ENCODE results near the gene GABPA. TPM values are rescaled to one million over a fixed set of nuclear protein-coding genes. Genes with fewer than 3 reads are reported as not detected.
"Not testable (repeated sequence)": the region's sequence is repeated elsewhere in the genome, so short reads cannot be mapped to it uniquely, and the experiment has no call there.

Gene GABPA
- total RNA-seq, result 10 to 100 TPM; 25.6 to 27.7 TPM

DNA sequence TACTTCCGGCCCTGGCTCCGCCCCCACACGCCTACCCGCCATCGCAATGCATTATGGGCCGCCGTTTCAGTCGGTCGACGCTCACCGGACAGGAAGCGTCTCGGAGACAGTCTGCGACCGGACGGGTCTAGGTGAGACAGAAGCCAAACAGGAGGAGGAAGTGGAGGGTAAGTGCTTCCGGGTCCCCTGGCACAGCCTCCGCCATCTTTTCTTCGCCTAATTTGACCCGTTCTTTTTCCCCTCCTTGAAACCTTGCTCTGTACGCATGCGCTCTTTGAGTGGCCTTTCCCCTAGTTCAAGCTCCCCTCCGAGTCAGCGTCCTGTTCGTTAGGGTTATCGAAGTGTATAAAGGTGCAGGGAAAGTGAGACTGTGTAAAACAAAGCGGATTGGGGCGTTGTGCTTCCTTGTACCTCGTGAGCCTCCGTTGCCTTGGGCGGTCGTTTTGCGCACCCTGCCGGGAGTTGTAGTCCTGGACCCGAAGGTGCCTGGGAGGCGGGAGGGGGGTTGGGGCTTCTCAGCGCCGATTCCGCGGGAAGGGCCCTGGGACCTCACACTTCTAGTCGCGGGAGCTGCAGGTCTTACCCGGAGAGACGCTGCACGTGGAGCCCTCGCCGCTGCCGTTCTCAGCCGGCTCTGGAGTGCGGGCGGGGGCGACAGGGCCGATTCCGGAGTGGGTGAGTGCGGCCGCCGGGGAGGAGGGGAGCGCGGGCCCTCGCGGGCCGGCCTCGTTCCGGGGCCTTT is at the start of gene GABPA, which contains the start of gene ATP5PF:
GABPA (plus strand) TSS at position 69 of the 742 bp plus-strand sequence. CDS start 6,627 bp downstream, outside the sequence.
ATP5PF (minus strand) TSS at position 1 of the 742 bp plus-strand sequence. CDS start 5,110 bp downstream, outside the sequence.
- Mint-ChIP-seq H3K36me3 (ENCODE audit: low read depth) (peaks cover 15% of the 10 kb centered on the region), H3K27me3 (no peaks in the 10 kb centered on the region), H3K4me1 (peaks cover 48% of the 10 kb centered on the region), H3K4me3 (peak within 1 kb of the TSS; percentile 98), H3K9me3 (no peaks in the 10 kb centered on the region), H3K27ac (peak within 1 kb of the TSS; percentile 100)
- peak; percentile 97 for DNase-seq
- POLR2A ChIA-PET, result interaction anchor here (0.7 to 3.6 kb wide), 14 partner anchors 10 to 226 kb away, joined by 3 to 44 read pairs (median 4); partner anchors contain the start of genes JAM2 and MRPL39
- CTCF ChIA-PET, result interaction anchor here (0.7 to 2.8 kb wide), 4 partner anchors 66 to 173 kb away, joined by 3 to 12 read pairs (median 8); no protein-coding TSS in a partner anchor

DNA sequence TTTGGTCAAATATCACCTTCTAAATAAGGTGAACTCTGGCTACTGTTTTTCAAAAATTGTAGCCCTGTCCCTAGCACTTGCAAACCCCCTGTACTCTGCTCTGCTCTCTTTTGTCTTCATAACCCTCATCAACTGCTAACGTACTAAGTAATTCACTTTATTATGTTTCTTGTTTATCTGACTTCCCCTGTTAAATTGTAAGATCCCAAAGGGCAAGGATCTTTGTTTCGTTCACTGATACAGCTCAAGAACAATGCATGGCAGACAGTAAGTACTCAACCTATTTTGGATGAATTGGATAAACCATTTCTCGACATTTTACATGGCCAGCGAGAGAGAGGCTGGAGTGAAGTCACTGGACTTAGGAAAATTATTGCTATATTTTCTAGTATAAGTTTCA is 47.0 kb upstream of the GABPA start:
- Mint-ChIP-seq H3K27me3 (peaks cover 12% of the 10 kb centered on the region), H3K36me3 (ENCODE audit: low read depth) (no peaks in the 10 kb centered on the region), H3K4me1 (no peaks in the 10 kb centered on the region), H3K4me3 (no peak overlapping the region), H3K9me3 (no peaks in the 10 kb centered on the region), H3K27ac (no peak overlapping the region)
- CTCF ChIA-PET, result no interaction called here
- no peak for DNase-seq
- POLR2A ChIA-PET, result no interaction called here

DNA sequence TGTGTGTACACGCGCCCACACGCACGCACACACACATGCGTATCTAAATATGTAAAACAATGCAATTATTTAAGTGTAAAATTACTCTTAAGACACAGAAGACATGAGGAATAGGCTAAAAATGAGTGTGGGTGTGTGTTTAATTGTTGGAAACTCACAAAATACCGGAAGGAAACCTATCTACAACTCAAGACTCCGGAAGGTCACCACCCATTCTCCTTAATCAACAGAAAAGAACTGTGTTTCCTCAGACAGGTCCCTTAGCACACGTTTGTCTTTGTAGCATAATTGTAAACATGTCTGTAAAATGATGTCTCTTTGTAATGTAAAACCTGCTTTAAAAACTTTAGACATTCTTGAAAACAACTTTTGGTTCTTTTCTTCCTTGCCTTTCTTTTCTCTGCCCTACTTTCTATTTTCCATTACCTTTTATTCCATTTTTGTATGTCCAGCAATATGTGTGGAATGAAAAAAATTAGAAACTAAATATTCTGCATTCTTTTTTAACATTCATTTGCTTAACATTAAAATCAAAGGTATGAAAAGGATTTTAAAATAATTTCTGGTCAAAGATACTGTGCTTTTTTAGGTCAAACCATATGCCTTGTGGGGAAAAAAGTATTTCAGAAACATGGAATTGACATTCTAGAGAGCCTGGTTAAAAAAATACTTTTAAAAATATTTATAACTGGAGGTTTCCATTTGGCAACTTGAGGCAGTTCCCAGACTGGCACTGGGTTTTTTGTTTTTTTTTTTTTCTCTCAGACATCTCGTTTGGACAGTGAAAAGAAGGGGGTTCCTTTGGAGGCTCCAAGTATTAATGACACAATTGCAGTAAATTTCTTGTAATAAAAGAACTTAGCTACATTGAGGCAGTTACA is 46.3 kb upstream of the GABPA start:
- no peak for DNase-seq
- Mint-ChIP-seq H3K9me3 (no peaks in the 10 kb centered on the region), H3K36me3 (ENCODE audit: low read depth) (no peaks in the 10 kb centered on the region), H3K27ac (no peak overlapping the region), H3K27me3 (peaks cover 12% of the 10 kb centered on the region), H3K4me1 (no peaks in the 10 kb centered on the region), H3K4me3 (no peak overlapping the region)
- CTCF ChIA-PET, result no interaction called here
- POLR2A ChIA-PET, result no interaction called here

DNA sequence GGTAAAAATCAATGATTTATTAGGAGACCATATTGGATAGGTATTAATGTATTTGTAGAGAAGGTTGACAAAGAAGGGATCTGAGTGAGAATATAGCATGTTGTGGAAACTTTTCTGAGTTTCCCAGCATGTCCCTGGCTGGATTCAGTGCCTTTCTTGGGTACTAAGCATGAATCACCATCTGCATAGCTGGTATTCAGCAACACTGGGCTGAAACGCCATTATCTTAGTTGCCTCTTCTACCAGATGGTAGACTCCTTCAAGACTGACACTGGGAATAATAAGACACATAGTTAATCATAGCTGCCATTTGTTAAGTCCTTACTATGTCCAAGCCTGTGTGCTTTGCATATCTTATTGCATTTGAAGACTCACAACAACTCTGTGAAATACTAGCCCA is 45.5 kb upstream of the GABPA start:
- no peak for DNase-seq
- H3K4me3 Mint-ChIP-seq, result no peak overlapping the region
- no peaks in the 10 kb centered on the region for H3K9me3 Mint-ChIP-seq
- POLR2A ChIA-PET, result no interaction called here
- H3K27ac Mint-ChIP-seq, result no peak overlapping the region
- no peaks in the 10 kb centered on the region for H3K4me1 Mint-ChIP-seq
- no peaks in the 10 kb centered on the region for H3K36me3 Mint-ChIP-seq (ENCODE audit: low read depth)
- CTCF ChIA-PET, result no interaction called here
- peaks cover 12% of the 10 kb centered on the region for H3K27me3 Mint-ChIP-seq

DNA sequence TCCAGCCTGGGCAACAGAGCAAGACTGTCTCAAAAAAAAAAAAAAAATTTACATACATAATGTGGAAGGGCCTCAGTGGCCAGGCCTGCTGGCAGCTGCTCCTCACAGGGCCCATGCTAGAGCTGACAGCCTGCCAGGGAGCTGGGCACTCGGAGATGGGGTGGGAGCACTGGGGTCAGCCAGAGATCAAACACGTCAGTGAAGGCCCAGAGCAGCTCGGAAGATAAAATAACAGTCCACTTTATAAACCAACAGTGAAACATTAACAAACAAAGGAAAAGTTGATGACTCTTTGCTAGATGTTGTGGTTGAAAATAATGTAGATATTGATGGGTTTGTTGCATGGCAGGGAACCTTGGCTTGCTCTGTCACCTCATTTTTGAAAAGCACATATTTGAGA is 42.8 kb upstream of the GABPA start:
- no peaks in the 10 kb centered on the region for H3K9me3 Mint-ChIP-seq
- no peaks in the 10 kb centered on the region for H3K36me3 Mint-ChIP-seq (ENCODE audit: low read depth)
- DNase-seq, result no peak
- H3K4me3 Mint-ChIP-seq, result no peak overlapping the region
- no peak overlapping the region for H3K27ac Mint-ChIP-seq
- ChIA-PET POLR2A (no interaction called here), CTCF (no interaction called here)
- peaks cover 6% of the 10 kb centered on the region for H3K27me3 Mint-ChIP-seq
- no peaks in the 10 kb centered on the region for H3K4me1 Mint-ChIP-seq

DNA sequence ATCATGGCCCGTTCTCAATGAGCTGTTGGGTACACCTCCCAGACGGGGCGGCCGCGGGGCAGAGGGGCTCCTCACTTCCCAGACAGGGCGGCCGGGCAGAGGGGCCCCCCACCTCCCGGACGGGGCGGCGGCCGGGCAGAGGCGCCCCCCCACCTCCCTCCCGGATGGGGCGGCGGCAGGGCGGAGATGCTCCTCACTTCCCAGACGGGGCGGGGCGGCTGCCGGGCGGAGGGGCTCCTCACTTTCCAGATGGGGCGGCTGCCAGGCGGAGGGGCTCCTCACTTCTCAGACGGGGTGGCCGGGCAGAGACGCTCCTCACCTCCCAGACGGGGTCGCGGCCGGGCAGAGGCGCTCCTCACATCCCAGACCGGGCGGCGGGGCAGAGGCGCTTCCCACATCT is 39.3 kb upstream of the GABPA start:
- DNase-seq; H3K9me3 Mint-ChIP-seq; H3K36me3 Mint-ChIP-seq (ENCODE audit: low read depth); H3K4me1 Mint-ChIP-seq; CTCF ChIA-PET; H3K27ac Mint-ChIP-seq; H3K27me3 Mint-ChIP-seq; POLR2A ChIA-PET; H3K4me3 Mint-ChIP-seq: not testable (repeated sequence)

DNA sequence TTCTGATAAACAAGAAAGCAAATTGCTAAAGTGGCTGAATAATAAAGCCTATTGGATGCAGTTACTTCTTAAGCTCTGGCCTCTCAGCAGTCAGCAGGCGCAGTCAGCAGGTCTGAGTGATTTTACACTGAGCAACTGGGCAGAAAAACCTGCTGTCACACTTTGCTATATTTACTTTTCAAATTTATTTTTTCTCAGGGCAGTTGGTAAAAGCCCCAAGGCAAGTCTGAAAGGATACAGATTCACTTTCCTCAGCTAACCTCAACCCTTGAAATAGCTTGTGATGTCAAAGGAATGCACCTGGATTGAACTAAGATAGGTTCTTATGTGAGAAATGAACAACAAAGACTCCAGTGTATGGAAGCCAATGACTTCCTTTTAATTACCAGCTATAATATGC is 34.0 kb upstream of the GABPA start:
- no peaks in the 10 kb centered on the region for H3K4me1 Mint-ChIP-seq
- H3K9me3 Mint-ChIP-seq, result no peaks in the 10 kb centered on the region
- H3K36me3 Mint-ChIP-seq (ENCODE audit: low read depth), result no peaks in the 10 kb centered on the region
- POLR2A ChIA-PET, result no interaction called here
- CTCF ChIA-PET, result interaction anchor here (1.4 kb wide), 1 partner anchor 7 kb away, joined by 4 read pairs; no protein-coding TSS in a partner anchor
- H3K27me3 Mint-ChIP-seq, result no peaks in the 10 kb centered on the region
- no peak overlapping the region for H3K4me3 Mint-ChIP-seq
- no peak overlapping the region for H3K27ac Mint-ChIP-seq
- DNase-seq, result no peak

DNA sequence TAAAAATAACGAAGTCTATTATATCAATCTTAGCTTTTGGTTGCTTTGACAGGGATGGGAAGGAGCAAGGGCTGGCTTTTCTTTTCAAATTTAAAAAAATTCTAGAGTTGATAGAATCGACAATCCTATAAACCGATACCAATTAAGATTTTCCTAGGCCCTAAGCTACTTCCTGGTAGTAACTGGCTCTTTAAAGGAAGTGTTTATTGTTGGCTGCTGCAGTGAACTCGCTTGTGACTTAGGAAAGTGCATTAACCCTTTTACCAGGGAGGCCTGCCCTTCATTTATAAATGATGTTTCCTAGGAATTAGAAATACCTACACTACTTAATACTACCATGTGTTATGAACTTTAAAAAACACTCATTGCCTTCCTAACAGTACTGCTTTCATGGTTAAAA is 33.2 kb upstream of the GABPA start:
- Mint-ChIP-seq H3K27me3 (no peaks in the 10 kb centered on the region), H3K4me1 (no peaks in the 10 kb centered on the region), H3K4me3 (no peak overlapping the region), H3K27ac (no peak overlapping the region), H3K9me3 (no peaks in the 10 kb centered on the region), H3K36me3 (ENCODE audit: low read depth) (no peaks in the 10 kb centered on the region)
- CTCF ChIA-PET, result no interaction called here
- POLR2A ChIA-PET, result no interaction called here
- no peak for DNase-seq

DNA sequence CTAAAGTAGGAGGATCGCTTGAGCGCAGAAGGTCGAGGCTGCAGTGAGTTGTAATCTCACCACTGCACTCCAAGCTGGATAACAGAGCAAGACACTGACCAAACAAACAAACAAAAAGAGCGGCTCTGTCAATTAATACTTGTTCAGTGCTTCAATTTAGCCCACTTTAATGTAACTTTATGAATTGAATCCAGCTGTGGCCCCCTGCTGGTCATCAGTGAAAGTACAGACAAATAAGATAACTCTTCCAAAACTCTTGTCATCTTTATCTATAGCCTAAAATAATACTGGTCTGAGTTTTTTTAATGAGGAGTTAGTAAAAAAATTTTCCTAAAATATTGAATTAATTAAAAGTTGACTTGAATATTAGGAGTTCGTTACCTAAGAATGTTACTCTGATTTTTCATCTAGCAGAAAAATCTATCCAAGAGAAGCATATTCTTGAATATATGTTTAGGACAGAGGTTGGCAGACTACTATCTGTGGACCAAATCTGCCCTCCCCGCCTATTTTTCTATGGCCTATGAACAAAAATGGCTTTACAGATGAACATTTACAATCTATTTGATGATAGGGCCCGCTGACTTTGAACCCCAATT is 26.2 kb upstream of the GABPA start:
- CTCF ChIA-PET, result interaction anchor here (0.7 to 1.9 kb wide), 7 partner anchors 8 to 619 kb away, joined by 3 to 20 read pairs (median 4); no protein-coding TSS in a partner anchor
- Mint-ChIP-seq H3K27me3 (no peaks in the 10 kb centered on the region), H3K27ac (no peak overlapping the region), H3K9me3 (no peaks in the 10 kb centered on the region), H3K36me3 (ENCODE audit: low read depth) (no peaks in the 10 kb centered on the region), H3K4me1 (no peaks in the 10 kb centered on the region), H3K4me3 (no peak overlapping the region)
- peak; percentile 41 for DNase-seq
- POLR2A ChIA-PET, result interaction anchor here (1.1 kb wide), 1 partner anchor 101 kb away, joined by 3 read pairs; no protein-coding TSS in a partner anchor

DNA sequence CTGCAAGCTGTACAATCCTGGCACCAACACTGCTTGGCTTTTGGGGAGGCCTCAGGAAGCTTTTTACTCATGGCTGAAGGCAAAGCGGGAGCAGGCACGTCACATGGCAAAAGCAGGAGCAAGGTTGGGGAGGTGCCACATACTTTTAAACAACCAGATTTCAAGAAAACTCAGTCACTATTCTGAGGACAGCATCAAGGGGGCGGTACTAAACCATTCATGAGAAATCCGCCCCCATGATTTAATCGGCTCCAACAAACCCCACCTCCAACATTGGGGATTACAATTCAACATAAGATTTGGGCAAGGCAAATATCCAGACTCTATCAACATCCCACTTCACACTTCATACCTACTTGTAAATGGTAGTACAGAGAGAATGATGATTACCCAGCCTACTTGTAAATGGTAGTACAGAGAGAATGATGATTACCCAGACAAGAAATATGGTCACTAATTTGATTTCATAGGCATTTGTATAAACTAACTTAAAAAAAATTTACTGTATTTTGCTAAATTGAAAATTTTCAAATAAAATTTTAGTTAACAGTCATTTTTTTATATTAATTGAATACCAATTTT is 25.0 kb upstream of the GABPA start:
- no peak overlapping the region for H3K4me3 Mint-ChIP-seq
- CTCF ChIA-PET, result interaction anchor here (1.0 kb wide), 1 partner anchor 101 kb away, joined by 3 read pairs; no protein-coding TSS in a partner anchor
- DNase-seq, result no peak
- no peak overlapping the region for H3K27ac Mint-ChIP-seq
- H3K27me3 Mint-ChIP-seq, result no peaks in the 10 kb centered on the region
- no peaks in the 10 kb centered on the region for H3K36me3 Mint-ChIP-seq (ENCODE audit: low read depth)
- POLR2A ChIA-PET, result no interaction called here
- H3K4me1 Mint-ChIP-seq, result peaks cover 1% of the 10 kb centered on the region
- no peaks in the 10 kb centered on the region for H3K9me3 Mint-ChIP-seq

DNA sequence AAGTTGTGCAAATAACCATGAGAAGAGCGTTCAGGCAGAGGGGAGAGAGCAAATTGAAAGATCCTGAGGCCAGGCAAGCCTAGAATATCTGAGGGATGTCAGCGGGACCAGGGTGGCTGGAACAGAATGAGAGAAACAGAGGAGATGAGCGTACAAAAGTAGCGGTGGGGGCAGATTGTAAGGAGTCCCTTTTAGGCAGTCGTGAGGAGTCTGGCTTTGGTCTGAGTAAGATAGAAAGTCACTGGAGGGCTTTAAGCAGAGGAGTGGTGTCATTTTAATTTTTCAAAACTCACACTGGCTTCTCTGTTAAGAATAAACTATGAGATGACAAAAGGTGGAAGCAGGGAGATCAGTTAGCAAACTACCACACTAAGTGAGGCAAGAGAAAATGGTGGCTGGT is 24.2 kb upstream of the GABPA start:
- CTCF ChIA-PET, result interaction anchor here (0.6 kb wide), 1 partner anchor 763 kb away, joined by 4 read pairs; no protein-coding TSS in a partner anchor
- POLR2A ChIA-PET, result no interaction called here
- no peak overlapping the region for H3K27ac Mint-ChIP-seq
- no peaks in the 10 kb centered on the region for H3K27me3 Mint-ChIP-seq
- H3K4me3 Mint-ChIP-seq, result no peak overlapping the region
- H3K36me3 Mint-ChIP-seq (ENCODE audit: low read depth), result no peaks in the 10 kb centered on the region
- peaks cover 1% of the 10 kb centered on the region for H3K4me1 Mint-ChIP-seq
- H3K9me3 Mint-ChIP-seq, result no peaks in the 10 kb centered on the region
- no peak for DNase-seq

DNA sequence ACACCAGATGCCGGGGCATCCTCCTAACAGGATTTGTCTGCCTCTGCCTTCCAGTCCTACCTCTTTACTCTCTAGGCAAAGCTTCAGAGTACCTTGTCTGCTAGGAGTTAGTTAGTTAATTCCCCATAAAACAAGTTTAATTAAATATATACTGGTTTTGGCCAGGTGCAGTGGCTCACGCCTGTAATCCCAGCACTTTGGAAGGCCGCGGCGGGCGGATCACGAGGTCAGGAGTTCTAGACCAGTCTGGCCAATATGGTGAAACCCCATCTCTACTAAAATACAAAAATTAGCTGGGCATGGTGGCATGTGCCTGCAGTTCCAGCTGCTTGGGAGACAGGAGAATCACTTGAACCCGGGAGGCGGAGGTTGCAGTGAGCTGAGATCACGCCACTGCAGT is 20.7 kb upstream of the GABPA start:
- H3K27ac Mint-ChIP-seq; H3K4me3 Mint-ChIP-seq; DNase-seq; H3K27me3 Mint-ChIP-seq; H3K4me1 Mint-ChIP-seq; H3K9me3 Mint-ChIP-seq; H3K36me3 Mint-ChIP-seq (ENCODE audit: low read depth): not testable (repeated sequence)
- ChIA-PET POLR2A (interaction anchor here (1.3 kb wide), 1 partner anchor 21 kb away, joined by 3 read pairs; the partner anchor contains the start of genes ATP5PF and GABPA), CTCF (interaction anchor here (1.4 kb wide), 1 partner anchor 106 kb away, joined by 4 read pairs; no protein-coding TSS in a partner anchor)
